H9 (cell line): Measurements from ENCODE around the gene GASK1B. TPM values are rescaled to one million over a fixed set of nuclear protein-coding genes. Genes with fewer than 3 reads are reported as not detected.
A peak's percentile ranks its signal among the peaks of the same experiment; 100 is the strongest.

Experiments used
- DNase-seq: peaks from one replicate; pipeline ENCODE4 v3.0.0-alpha.2; 2017
- H2AFZ ChIP-seq: one replicate; pipeline ENCODE4 v1.6.1; 2013; ENCODE audit warnings: mild to moderate bottlenecking, low read length, control low read depth, moderate library complexity
- H2AK5ac ChIP-seq: 2 replicates; pipeline ENCODE4 v1.6.1; 2013; ENCODE audit warnings: low read length, control low read depth, mixed read lengths; ENCODE audit not compliant: insufficient read length
- H2BK120ac ChIP-seq: one replicate; pipeline ENCODE4 v1.6.1; 2013; ENCODE audit warnings: low read depth, mild to moderate bottlenecking, low read length, control low read depth, inconsistent platforms; ENCODE audit not compliant: poor library complexity, severe bottlenecking
- H2BK12ac ChIP-seq: 2 replicates; pipeline ENCODE4 v1.6.1; 2013; ENCODE audit warnings: low read length, control low read depth, mixed read lengths, low read depth; ENCODE audit not compliant: insufficient read length
- H2BK15ac ChIP-seq: 2 replicates; pipeline ENCODE4 v1.6.1; 2013; ENCODE audit warnings: low read depth, low read length, control low read depth
- H2BK20ac ChIP-seq: one replicate; pipeline ENCODE4 v1.6.1; 2013; ENCODE audit warnings: low read depth, mild to moderate bottlenecking, low read length, control low read depth, inconsistent platforms; ENCODE audit not compliant: poor library complexity, severe bottlenecking
- H2BK5ac ChIP-seq: 2 replicates; pipeline ENCODE4 v1.6.1; 2013; ENCODE audit warnings: low read length, control low read depth, mixed read lengths; ENCODE audit not compliant: insufficient read length
- H3K14ac ChIP-seq: 2 replicates; pipeline ENCODE4 v1.6.1; 2013; ENCODE audit warnings: low read length, control low read depth; ENCODE audit not compliant: insufficient read depth
- H3K18ac ChIP-seq: 2 replicates; pipeline ENCODE4 v1.6.1; 2013; ENCODE audit warnings: low read depth, mild to moderate bottlenecking, mixed read lengths, low read length, control low read depth; ENCODE audit not compliant: insufficient read length
- H3K23ac ChIP-seq: 2 replicates; pipeline ENCODE4 v1.6.1; 2013; ENCODE audit warnings: low read length, control low read depth, mixed read lengths, low read depth; ENCODE audit not compliant: insufficient read length
- H3K23me2 ChIP-seq: 2 replicates; pipeline ENCODE4 v1.6.1; 2013; ENCODE audit warnings: low read depth, mild to moderate bottlenecking, mixed read lengths, low read length, control low read depth; ENCODE audit not compliant: insufficient read length, poor library complexity, severe bottlenecking
- H3K27ac ChIP-seq: 2 replicates; pipeline ENCODE4 v1.5.1; 2013; ENCODE audit warnings: low read length, control low read depth, mixed read lengths, low read depth; ENCODE audit not compliant: insufficient read length
- H3K27me3 ChIP-seq: 2 replicates; pipeline ENCODE4 v1.6.1; 2013; ENCODE audit warnings: low read length, control low read depth, inconsistent platforms; ENCODE audit not compliant: insufficient read depth
- H3K4ac ChIP-seq: 2 replicates; pipeline ENCODE4 v1.6.1; 2013; ENCODE audit warnings: low read depth, mild to moderate bottlenecking, control low read depth, inconsistent platforms, low read length, moderate library complexity
- H3K4me1 ChIP-seq: 2 replicates; pipeline ENCODE4 v1.6.1; 2013; ENCODE audit warnings: low read length, control low read depth, inconsistent platforms; ENCODE audit not compliant: insufficient read depth
- H3K4me2 ChIP-seq: 2 replicates; pipeline ENCODE4 v1.6.1; 2013; ENCODE audit warnings: low read length, control low read depth, mixed read lengths; ENCODE audit not compliant: insufficient read length, insufficient read depth
- H3K56ac ChIP-seq: 2 replicates; pipeline ENCODE4 v1.6.1; 2013; ENCODE audit warnings: low read depth, mild to moderate bottlenecking, mixed read lengths, low read length, control low read depth; ENCODE audit not compliant: insufficient read length
- H3K79me1 ChIP-seq: 2 replicates; pipeline ENCODE4 v1.6.1; 2013; ENCODE audit warnings: low read depth, mild to moderate bottlenecking, moderate library complexity, low read length, control low read depth, inconsistent platforms; ENCODE audit not compliant: insufficient read depth, poor library complexity, severe bottlenecking
- H3K79me2 ChIP-seq: 2 replicates; pipeline ENCODE4 v1.6.1; 2013; ENCODE audit warnings: low read length, control low read depth, inconsistent platforms; ENCODE audit not compliant: insufficient read depth
- H3K9ac ChIP-seq: 2 replicates; pipeline ENCODE4 v1.6.1; 2013; ENCODE audit warnings: low read length, control low read depth, mixed read lengths; ENCODE audit not compliant: insufficient read length; ENCODE audit errors: extremely low read depth
- H3K9me3 ChIP-seq: one replicate; pipeline ENCODE4 v1.6.1; 2013; ENCODE audit warnings: low read depth, low read length, inconsistent platforms; ENCODE audit not compliant: control insufficient read depth
- H3T11ph ChIP-seq: one replicate; pipeline ENCODE4 v1.6.1; 2013; ENCODE audit warnings: mild to moderate bottlenecking, low read length, control low read depth, inconsistent platforms
- H4K20me1 ChIP-seq: one replicate; pipeline ENCODE4 v1.6.1; 2013; ENCODE audit not compliant: control insufficient read depth, insufficient read length, insufficient read depth
- H4K5ac ChIP-seq: 2 replicates; pipeline ENCODE4 v1.6.1; 2013; ENCODE audit warnings: low read depth, mild to moderate bottlenecking, mixed read lengths, low read length, control low read depth; ENCODE audit not compliant: insufficient read length
- H4K8ac ChIP-seq: replicated peaks from 2 replicates; pipeline ENCODE4 v1.6.1; 2013; ENCODE audit warnings: low read length, control low read depth, mixed read lengths, low read depth; ENCODE audit not compliant: insufficient read length
- H4K91ac ChIP-seq: 2 replicates; pipeline ENCODE4 v1.6.1; 2013; ENCODE audit warnings: low read depth, mild to moderate bottlenecking, moderate library complexity, mixed read lengths, low read length, control low read depth; ENCODE audit not compliant: insufficient read length
- H3K27ac Mint-ChIP-seq, 3 experiments: 2 replicates in 2 of 3; 3 replicates in 1 of 3; pipeline ENCODE4 v1.8.0; 2020 to 2021; ENCODE audit warnings: mixed read lengths in 3 of 3, mild to moderate bottlenecking in 1 of 3, moderate library complexity in 1 of 3
- H3K27me3 Mint-ChIP-seq: 2 replicates; pipeline ENCODE4 v1.8.0; 2021; ENCODE audit warnings: low read depth, mild to moderate bottlenecking, moderate library complexity, mixed read lengths
- H3K36me3 Mint-ChIP-seq, 3 experiments: 2 replicates in 2 of 3; 3 replicates in 1 of 3; pipeline ENCODE4 v1.8.0; 2020 to 2021; ENCODE audit warnings: low read depth in 3 of 3, mixed read lengths in 3 of 3; ENCODE audit not compliant: insufficient read depth in 1 of 3
- H3K4me1 Mint-ChIP-seq, 2 experiments: 2 replicates each; pipeline ENCODE4 v1.8.0; 2020; ENCODE audit warnings: mixed read lengths in 2 of 2
- H3K4me3 Mint-ChIP-seq, 2 experiments: 2 replicates in 1 of 2; 3 replicates in 1 of 2; pipeline ENCODE4 v1.8.0; 2020 to 2021; ENCODE audit warnings: mild to moderate bottlenecking in 2 of 2, mixed read lengths in 2 of 2, moderate library complexity in 1 of 2
- H3K9me3 Mint-ChIP-seq, 2 experiments: 2 replicates in 1 of 2; 3 replicates in 1 of 2; pipeline ENCODE4 v1.8.0; 2020; ENCODE audit warnings: mild to moderate bottlenecking in 2 of 2, mixed read lengths in 2 of 2, moderate library complexity in 1 of 2
- CTCF ChIP-seq: fragments of 200-600 bp; sonication (generic); conservative IDR thresholded peaks from 3 replicates; pipeline ENCODE4 v1.8.0; 2021; ENCODE audit warnings: antibody characterized with exemption, mild to moderate bottlenecking
- WGBS: extraction: QIAGEN DNeasy Blood & Tissue Kit; methylation state at CpG from one replicate; pipeline ENCODE4 v1.1.7; 2013; ENCODE audit warnings: missing lambda C conversion rate, low lambda C conversion rate, mixed read lengths; ENCODE audit not compliant: insufficient read length; ENCODE audit errors: extremely low coverage; 5-methylcytosine and 5-hydroxymethylcytosine counted together
- total RNA-seq: library from RNA; stranded (reverse); gene quantifications from 2 replicates; pipeline ENCODE4 v1.2.1, GENCODE V29; 2021

GASK1B gene
- total RNA-seq, 1 experiment from 2014 or later: not detected

- Mint-ChIP-seq H3K4me3 (no peak overlapping the region), H3K27ac (peak overlapping the region in 1 of 3 experiments; percentile 34; a peak in 1 of 7 replicates), H3K27me3 (no peaks in the 10 kb centered on the region), H3K4me1 (peaks cover 4 to 5% of the 10 kb centered on the region in 2 experiments), H3K36me3 (no peaks in the 10 kb centered on the region; a peak in 1 of 7 replicates), H3K9me3 (no peaks in the 10 kb centered on the region)
- Histone ChIP-seq H4K91ac (no peak overlapping the region), H3K4ac (no peak overlapping the region), H3K18ac (no peak overlapping the region), H4K5ac (no peak overlapping the region), H2BK20ac (no peak overlapping the region), H3K27me3 (no peaks in the 10 kb centered on the region), H2BK12ac (no peak overlapping the region), H2AK5ac (no peak overlapping the region), H3K14ac (no peak overlapping the region), H2BK5ac (no peak overlapping the region), H2AFZ (no peak overlapping the region), H3K9me3 (no peaks in the 10 kb centered on the region), H3K23ac (no peak overlapping the region), H3K79me2 (no peaks in the 10 kb centered on the region), H2BK120ac (no peak overlapping the region), H3K79me1 (no peaks in the 10 kb centered on the region), H3K9ac (no peak overlapping the region), H3K56ac (no peak overlapping the region), H3K23me2 (no peaks in the 10 kb centered on the region), H4K8ac (no peak overlapping the region), H3K4me2 (no peak overlapping the region), H4K20me1 (no peaks in the 10 kb centered on the region), H3K4me1 (0 out of 2 replicates have a peak, but pooled peaks cover 2% of the 10 kb centered on the region), H3T11ph (no peak overlapping the region), H3K27ac (no peak overlapping the region), H2BK15ac (no peak overlapping the region)
- no peak for DNase-seq
- no peak for TF ChIP-seq CTCF
- WGBS: no CpG with 5 or more reads among the region's 1 CpG
Measured at GRCh38 chr4:158219623-158220022, 46.8 kb upstream of the GASK1B start.
